HG03108 (cell line): ENCODE results near the gene FZD4.
"Not testable (repeated sequence)": the region's sequence is repeated elsewhere in the genome, so short reads cannot be mapped to it uniquely, and the experiment has no call there.

Experiments
- ATAC-seq: cut with Tn5 transposase; IDR thresholded peaks from one replicate; pipeline ENCODE4 v1.9.1; 2021; ENCODE audit warnings: moderate library complexity; ENCODE audit not compliant: unreplicated experiment

Gene FZD4

DNA sequence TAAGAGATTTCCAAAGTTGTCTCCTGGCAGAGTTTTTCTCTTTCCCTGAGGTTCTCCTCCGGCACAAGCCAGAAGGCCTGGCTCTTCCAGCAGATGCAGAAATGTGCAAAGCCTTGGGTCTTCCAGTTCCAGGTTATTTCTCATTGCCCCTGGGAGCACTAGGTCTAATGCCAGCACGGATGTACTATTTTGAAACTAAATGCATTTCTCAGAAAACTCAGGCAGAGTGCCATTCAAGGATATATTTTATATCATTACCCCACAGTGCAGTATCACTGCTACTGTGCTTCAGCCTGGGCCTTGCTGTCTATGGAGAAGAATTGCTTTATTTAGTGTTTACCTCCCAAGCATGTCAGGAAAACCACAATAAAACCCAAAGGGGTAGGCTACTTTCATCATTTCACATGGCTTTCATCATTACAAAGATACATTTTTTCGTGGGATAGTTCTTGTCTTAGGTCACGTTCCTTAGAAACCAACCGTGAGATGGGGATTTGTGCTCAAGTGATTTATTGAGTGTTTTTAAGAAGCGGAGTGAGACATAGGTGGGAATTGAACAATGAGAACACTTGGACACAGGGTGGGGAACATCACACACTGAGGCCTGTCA, 22.4 kb upstream of the FZD4 start:
- ATAC-seq = no peak

- no peak for ATAC-seq
Observed at GRCh38 chr11:86972734-86973133, 17.5 kb upstream of the FZD4 start.

DNA sequence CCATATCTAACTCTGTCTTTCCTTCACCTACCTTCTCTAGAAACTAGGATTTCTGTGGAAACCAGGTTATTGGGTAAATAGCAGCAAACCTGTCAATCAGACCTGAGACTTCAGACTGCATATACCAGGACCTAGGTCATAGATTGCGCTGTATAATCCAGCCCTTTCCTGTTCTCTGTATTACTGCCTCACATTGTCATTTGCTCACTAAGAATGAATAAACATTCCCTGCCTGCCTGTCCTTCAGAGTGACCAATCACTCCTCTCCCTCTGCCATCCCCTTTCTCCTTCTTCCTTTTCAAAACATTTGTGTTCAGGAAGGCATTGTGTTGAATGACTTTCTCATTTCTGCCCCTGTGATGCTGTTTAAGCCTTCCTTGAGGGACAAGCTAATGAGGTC, 14.1 kb upstream of the FZD4 start:
- ATAC-seq = no peak

DNA sequence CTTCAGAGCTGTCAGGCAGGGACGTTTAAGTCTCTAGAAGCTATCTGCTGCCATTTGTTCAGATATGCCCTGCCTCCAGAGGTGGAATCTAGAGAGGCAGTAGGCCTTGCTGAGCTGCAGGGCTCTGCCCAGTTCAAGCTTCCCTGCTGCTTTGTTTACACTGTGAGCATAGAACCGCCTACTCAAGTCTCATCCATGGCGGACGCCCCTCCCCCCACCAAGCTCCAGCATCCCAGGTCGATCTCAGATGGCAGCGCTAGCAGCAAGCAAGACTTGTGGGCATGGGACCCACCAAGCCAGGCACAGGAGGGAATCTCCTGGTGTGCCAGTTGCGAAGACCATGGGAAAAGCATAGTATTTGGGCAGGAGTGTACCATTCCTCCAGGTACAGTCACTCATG, 12.4 kb upstream of the FZD4 start:
- ATAC-seq = not testable (repeated sequence)

- no peak for ATAC-seq
Observed at GRCh38 chr11:86957976-86958646, 2.9 kb upstream of the FZD4 start.

DNA sequence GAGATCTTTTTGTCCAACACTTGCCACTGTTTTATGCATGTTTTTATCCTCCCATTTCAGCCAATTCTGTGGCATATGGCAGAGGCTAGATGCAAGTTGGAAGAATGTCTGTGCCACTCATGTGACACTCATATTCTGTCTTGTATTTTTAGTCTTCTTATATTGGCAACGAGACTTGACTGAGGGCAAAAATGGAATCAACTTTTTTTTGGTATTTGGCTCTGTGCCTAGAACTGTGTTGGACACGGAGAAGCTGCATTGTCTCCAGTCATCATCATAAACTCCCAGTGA, 1.7 kb upstream of the FZD4 start:
- ATAC-seq = no peak

DNA sequence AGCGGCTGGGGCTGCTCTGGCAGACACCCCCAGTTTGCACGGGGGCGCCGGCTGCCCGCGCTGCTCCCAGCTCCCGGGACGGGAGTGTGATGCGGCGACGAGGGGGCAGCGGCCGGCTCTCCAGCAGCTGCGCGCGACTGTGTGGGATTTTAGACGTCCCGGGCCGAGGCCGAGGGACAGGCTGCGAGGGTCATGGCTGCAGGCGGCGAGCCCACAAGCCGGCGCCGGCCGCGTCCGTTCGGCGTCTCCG, 159 bp downstream of the FZD4 start:
- no peak for ATAC-seq

GRCh38 chr11:86954269-86955110, 705 bp downstream of the FZD4 start:
- ATAC-seq = no peak

- ATAC-seq = no peak
Observed at GRCh38 chr11:86952221-86952875, 2.8 kb downstream of the FZD4 start.

- ATAC-seq = no peak
Observed at GRCh38 chr11:86951706-86952105, 3.5 kb downstream of the FZD4 start.

DNA sequence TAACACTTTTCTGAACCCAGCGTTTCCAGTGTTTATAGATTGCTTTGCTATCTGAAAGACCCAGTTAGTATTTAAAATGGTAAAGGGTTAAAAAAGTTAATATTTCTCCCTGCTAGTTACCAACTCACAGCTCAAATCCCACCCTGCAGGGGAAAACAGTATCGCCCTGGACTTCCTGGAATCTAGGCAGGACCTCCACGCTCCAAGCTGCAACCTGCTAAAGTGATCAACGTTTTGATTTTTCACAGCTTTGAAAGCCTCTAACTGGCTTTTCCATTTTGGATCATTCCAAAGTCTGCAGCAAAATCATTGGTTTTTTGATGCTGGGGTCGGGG, 4.6 kb downstream of the FZD4 start:
- ATAC-seq = no peak

GRCh38 chr11:86949995-86950660, 5.1 kb downstream of the FZD4 start:
- no peak for ATAC-seq

DNA sequence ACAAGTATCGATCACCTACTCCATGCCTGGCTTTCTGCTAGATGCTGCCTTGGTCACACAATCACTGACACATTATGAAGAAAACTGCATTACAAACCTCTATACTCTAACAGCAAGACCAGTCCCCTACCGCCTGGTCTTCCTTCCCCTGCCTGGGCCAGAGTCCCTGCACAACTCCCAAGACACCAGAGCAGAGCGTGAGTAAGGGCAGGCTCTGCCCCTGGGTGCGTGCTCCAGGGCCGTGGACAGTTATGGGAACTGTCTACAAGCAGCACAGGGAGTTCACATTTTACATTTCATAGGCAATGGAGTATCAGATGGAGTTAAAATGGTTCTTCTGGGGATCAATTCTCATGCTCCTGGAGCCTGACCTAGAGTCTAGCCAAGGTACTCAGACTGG, 6.5 kb downstream of the FZD4 start:
- no peak for ATAC-seq

DNA sequence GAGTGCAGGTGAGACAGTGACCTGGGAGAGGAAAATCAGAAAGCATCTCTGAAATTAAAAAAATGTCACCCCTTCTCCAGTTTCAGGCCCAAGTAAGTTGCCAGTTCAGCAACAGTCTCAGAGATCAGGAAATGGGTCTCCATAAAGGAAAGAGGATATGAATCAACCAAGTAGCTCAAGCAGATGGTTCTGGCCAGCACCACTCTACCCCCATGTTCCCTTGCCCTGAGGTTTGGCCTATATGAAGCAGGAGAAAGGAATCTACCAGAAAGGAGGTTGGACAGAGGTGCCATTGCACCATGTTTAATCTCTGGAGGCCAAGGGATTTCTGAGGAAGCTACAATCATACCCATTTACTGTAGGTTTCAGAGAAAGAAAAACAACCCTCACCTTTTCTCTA, 7.7 kb downstream of the FZD4 start:
- ATAC-seq = no peak

DNA sequence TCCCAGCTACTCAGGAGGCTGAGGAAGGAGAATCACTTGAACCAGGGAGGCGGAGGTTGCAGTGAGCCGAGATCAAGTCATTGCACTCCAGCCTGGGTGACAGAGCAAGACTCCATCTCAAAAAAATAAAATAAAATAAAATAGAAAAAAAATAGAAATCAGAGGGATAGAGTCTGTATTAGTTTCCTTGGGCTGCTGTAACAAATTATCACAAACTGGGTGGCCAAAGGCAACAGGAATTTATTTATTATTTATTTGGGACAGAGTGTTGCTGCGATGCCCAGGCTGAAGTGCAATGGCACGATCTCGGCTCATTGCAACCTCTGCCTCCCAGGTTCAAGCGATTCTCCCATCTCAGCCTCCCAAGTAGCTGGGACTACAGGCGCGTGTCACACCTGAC, 11.7 kb downstream of the FZD4 start:
- not testable (repeated sequence) for ATAC-seq

GRCh38 chr11:86941871-86942599, 13.2 kb downstream of the FZD4 start:
- no peak for ATAC-seq

- ATAC-seq = no peak
Observed at GRCh38 chr11:86941077-86941870, 13.9 kb downstream of the FZD4 start.

DNA sequence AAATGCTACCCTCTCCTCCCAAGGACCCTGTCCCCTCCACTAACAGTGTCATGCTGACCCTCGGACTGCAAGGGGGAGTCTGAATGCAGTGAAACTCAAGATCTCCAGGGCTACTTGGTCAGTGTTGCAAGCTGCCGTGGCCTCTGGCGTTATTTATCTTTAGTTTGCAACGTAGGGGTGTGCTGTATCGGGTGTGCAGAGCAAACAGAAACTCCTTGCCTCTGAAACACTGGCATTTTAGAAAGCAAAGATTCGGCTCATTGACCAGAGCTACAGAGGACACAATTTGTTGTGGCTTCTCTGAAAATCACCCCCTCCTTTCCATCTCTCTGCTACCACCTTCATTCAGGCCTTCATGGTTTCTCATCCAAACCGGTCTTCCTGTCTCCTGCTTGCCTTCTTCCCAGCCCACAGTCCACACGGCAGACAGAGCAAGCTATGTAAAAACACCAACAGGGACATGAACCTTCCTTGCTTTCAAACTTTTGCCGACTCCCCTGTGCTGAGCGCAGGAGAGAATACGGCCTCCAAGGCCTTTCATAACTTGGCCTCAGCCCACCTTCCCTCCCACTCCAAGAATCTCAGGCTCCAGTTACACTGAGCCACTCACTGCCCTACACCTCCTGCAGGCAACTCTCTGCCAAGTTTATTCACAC, 14.9 kb downstream of the FZD4 start:
- ATAC-seq = no peak
